Activated CD4-positive, alpha-beta memory T cell treated with anti-CD3 and anti-CD28 coated beads, Interleukin-2, amount 10 ng/mL, durations not matched to agents 7 days and 5 days (primary cell): ENCODE results near the gene UBQLNL. TPM values are rescaled to one million over a fixed set of nuclear protein-coding genes. Genes with fewer than 3 reads are reported as not detected.

Source experiments
- CTCF ChIA-PET: fragments of 350-600 bp; sonication (Branson Sonifier 250); formaldehyde crosslinking; loops from one replicate; lab custom pipeline; 2021; ENCODE audit warnings: antibody characterized with exemption, inconsistent platforms; lab: Charles Lee
- POLR2A ChIA-PET: fragments of 350-600 bp; sonication (Branson Sonifier 250); formaldehyde crosslinking; loops from one replicate; lab custom pipeline; 2021; ENCODE audit warnings: antibody characterized with exemption; lab: Charles Lee
- DNase-seq: peaks from one replicate; pipeline ENCODE4 v3.0.0-alpha.2; 2020
- H3K27ac Mint-ChIP-seq: one replicate; pipeline ENCODE4 v1.8.0; 2021; ENCODE audit warnings: mild to moderate bottlenecking, mixed read lengths
- H3K27me3 Mint-ChIP-seq: one replicate; pipeline ENCODE4 v1.8.0; 2021; ENCODE audit warnings: mixed read lengths
- H3K36me3 Mint-ChIP-seq: one replicate; pipeline ENCODE4 v1.8.0; 2021; ENCODE audit warnings: low read depth, mixed read lengths
- H3K4me1 Mint-ChIP-seq: one replicate; pipeline ENCODE4 v1.8.0; 2021; ENCODE audit warnings: mixed read lengths
- H3K4me3 Mint-ChIP-seq: one replicate; pipeline ENCODE4 v1.8.0; 2021; ENCODE audit warnings: mild to moderate bottlenecking, mixed read lengths
- H3K9me3 Mint-ChIP-seq: one replicate; pipeline ENCODE4 v1.8.0; 2021; ENCODE audit warnings: mixed read lengths
- total RNA-seq, 2 experiments: library from RNA; stranded (reverse); gene quantifications; one replicate each; pipeline ENCODE4 v1.2.3, GENCODE V29; 2021

Gene UBQLNL
- total RNA-seq, 2 experiments from 2014 or later: 0.13 to 0.28 TPM

GRCh38 chr11:5499671-5500070 is 16.8 kb downstream of the UBQLNL start:
- Mint-ChIP-seq H3K4me3 (no peak overlapping the region), H3K4me1 (no peaks in the 10 kb centered on the region), H3K27ac (no peak overlapping the region), H3K27me3 (peaks cover 10% of the 10 kb centered on the region), H3K36me3 (no peaks in the 10 kb centered on the region), H3K9me3 (no peaks in the 10 kb centered on the region)
- CTCF ChIA-PET: no interaction called here
- POLR2A ChIA-PET: no interaction called here
- no peak for DNase-seq

GRCh38 chr11:5489576-5490357 is 26.7 kb downstream of the UBQLNL start:
- DNase-seq: no peak
- CTCF ChIA-PET: no interaction called here

GRCh38 chr11:5488798-5489399 is 27.6 kb downstream of the UBQLNL start:
- no peaks in the 10 kb centered on the region for H3K4me1 Mint-ChIP-seq
- no peak overlapping the region for H3K27ac Mint-ChIP-seq
- ChIA-PET CTCF (no interaction called here), POLR2A (no interaction called here)
- H3K9me3 Mint-ChIP-seq: no peaks in the 10 kb centered on the region
- no peaks in the 10 kb centered on the region for H3K36me3 Mint-ChIP-seq
- peaks cover 9% of the 10 kb centered on the region for H3K27me3 Mint-ChIP-seq
- no peak for DNase-seq
- no peak overlapping the region for H3K4me3 Mint-ChIP-seq

More at GRCh38 chr11:5489576-5490357, 26.7 kb downstream of the UBQLNL start:
- Mint-ChIP-seq H3K4me3 (no peak overlapping the region), H3K27me3 (peaks cover 8% of the 10 kb centered on the region), H3K36me3 (no peaks in the 10 kb centered on the region), H3K9me3 (no peaks in the 10 kb centered on the region), H3K27ac (no peak overlapping the region), H3K4me1 (no peaks in the 10 kb centered on the region)
- POLR2A ChIA-PET: no interaction called here

- POLR2A ChIA-PET: no interaction called here
- H3K27me3 Mint-ChIP-seq: peaks cover 11% of the 10 kb centered on the region
- H3K9me3 Mint-ChIP-seq: no peaks in the 10 kb centered on the region
- H3K36me3 Mint-ChIP-seq: no peaks in the 10 kb centered on the region
- H3K4me1 Mint-ChIP-seq: no peaks in the 10 kb centered on the region
- no peak within 1 kb of the TSS for H3K27ac Mint-ChIP-seq
- no peak within 1 kb of the TSS for H3K4me3 Mint-ChIP-seq
- no peak for DNase-seq
- CTCF ChIA-PET: no interaction called here
Observed at GRCh38 chr11:5488385-5488784, 28.1 kb downstream of the UBQLNL start, which contains the start of gene OR52D1. TSS of gene OR52D1 (plus strand) at chr11:5488685. CDS start at chr11:5488707, 22 bp downstream.

- Mint-ChIP-seq H3K27me3 (peaks cover 7% of the 10 kb centered on the region), H3K36me3 (no peaks in the 10 kb centered on the region), H3K27ac (no peak overlapping the region), H3K4me1 (no peaks in the 10 kb centered on the region), H3K9me3 (no peaks in the 10 kb centered on the region), H3K4me3 (no peak overlapping the region)
- CTCF ChIA-PET: no interaction called here
- no peak for DNase-seq
- POLR2A ChIA-PET: no interaction called here
Observed at GRCh38 chr11:5486421-5486820, 30.1 kb downstream of the UBQLNL start.

GRCh38 chr11:5486003-5486402 is 30.5 kb downstream of the UBQLNL start:
- ChIA-PET CTCF (no interaction called here), POLR2A (no interaction called here)
- DNase-seq: no peak
- H3K9me3 Mint-ChIP-seq: no peaks in the 10 kb centered on the region
- H3K4me3 Mint-ChIP-seq: no peak overlapping the region
- H3K4me1 Mint-ChIP-seq: no peaks in the 10 kb centered on the region
- H3K36me3 Mint-ChIP-seq: no peaks in the 10 kb centered on the region
- H3K27me3 Mint-ChIP-seq: peaks cover 7% of the 10 kb centered on the region
- no peak overlapping the region for H3K27ac Mint-ChIP-seq

- ChIA-PET POLR2A (no interaction called here), CTCF (interaction anchor here (0.7 to 2.0 kb wide), 6 partner anchors 30 to 415 kb away, joined by 3 to 20 read pairs (median 3); no protein-coding TSS in a partner anchor)
- H3K27me3 Mint-ChIP-seq: peaks cover 8% of the 10 kb centered on the region
- no peaks in the 10 kb centered on the region for H3K4me1 Mint-ChIP-seq
- no peaks in the 10 kb centered on the region for H3K36me3 Mint-ChIP-seq
- no peak overlapping the region for H3K4me3 Mint-ChIP-seq
- H3K27ac Mint-ChIP-seq: no peak overlapping the region
- peak; percentile 43 for DNase-seq
- H3K9me3 Mint-ChIP-seq: no peaks in the 10 kb centered on the region
Observed at GRCh38 chr11:5476186-5476819, 40.2 kb downstream of the UBQLNL start.

GRCh38 chr11:5473921-5474320 is 42.6 kb downstream of the UBQLNL start:
- Mint-ChIP-seq H3K9me3 (no peaks in the 10 kb centered on the region), H3K4me3 (no peak overlapping the region), H3K27me3 (peaks cover 8% of the 10 kb centered on the region), H3K4me1 (no peaks in the 10 kb centered on the region), H3K27ac (no peak overlapping the region), H3K36me3 (no peaks in the 10 kb centered on the region)
- ChIA-PET CTCF (no interaction called here), POLR2A (no interaction called here)
- no peak for DNase-seq

- H3K27me3 Mint-ChIP-seq: no peaks in the 10 kb centered on the region
- ChIA-PET CTCF (no interaction called here), POLR2A (no interaction called here)
- H3K4me3 Mint-ChIP-seq: no peak overlapping the region
- no peaks in the 10 kb centered on the region for H3K9me3 Mint-ChIP-seq
- no peak for DNase-seq
- no peaks in the 10 kb centered on the region for H3K36me3 Mint-ChIP-seq
- no peak overlapping the region for H3K27ac Mint-ChIP-seq
- no peaks in the 10 kb centered on the region for H3K4me1 Mint-ChIP-seq
Observed at GRCh38 chr11:5467527-5467926, 49.0 kb downstream of the UBQLNL start.

Other genes starting within 250 kb of the UBQLNL start
- not detected for gene HBE1, start 246.8 kb downstream of the UBQLNL start, total RNA-seq
- not detected for gene OR51B4, start 214.8 kb downstream of the UBQLNL start, total RNA-seq
- not detected for gene OR51B2, start 192.4 kb downstream of the UBQLNL start, total RNA-seq
- gene OR51B5, start 173.2 kb downstream of the UBQLNL start, total RNA-seq: not detected
- not detected for gene OR51B6, start 165.2 kb downstream of the UBQLNL start, total RNA-seq
- not detected for gene OR51M1, start 132.9 kb downstream of the UBQLNL start, total RNA-seq
- not detected for gene OR51Q1, start 94.6 kb downstream of the UBQLNL start, total RNA-seq
- gene OR51I1, start 75.2 kb downstream of the UBQLNL start, total RNA-seq: not detected
- not detected for gene OR51I2, start 67.4 kb downstream of the UBQLNL start, total RNA-seq
- gene OR52D1, start 28.0 kb downstream of the UBQLNL start, total RNA-seq: not detected
- not detected for gene UBQLN3, start 6.7 kb downstream of the UBQLNL start, total RNA-seq
- not detected for gene OR52H1, start 31.8 kb upstream of the UBQLNL start, total RNA-seq
- not detected for gene OR52B6, start 64.2 kb upstream of the UBQLNL start, total RNA-seq
- 1 to 10 TPM in 1 of 2 experiments, under 1 TPM in 1; 0.60 to 1.1 TPM for gene TRIM6, start 79.9 kb upstream of the UBQLNL start, total RNA-seq
- gene TRIM34, start 108.3 kb upstream of the UBQLNL start, total RNA-seq: 10 to 100 TPM; 18.2 to 19.8 TPM
- 10 to 100 TPM; 33.5 to 33.9 TPM for gene TRIM5, start 168.4 kb upstream of the UBQLNL start, total RNA-seq
- 100 to 1,000 TPM; 213 to 221 TPM for gene TRIM22, start 173.1 kb upstream of the UBQLNL start, total RNA-seq
- gene OR56B1, start 219.7 kb upstream of the UBQLNL start, total RNA-seq: under 1 TPM; 0.30 to 0.50 TPM
- 1 to 10 TPM; 1.5 to 1.9 TPM for gene OR52N4, start 237.5 kb upstream of the UBQLNL start, total RNA-seq